HEK293 (cell line): Measurements from ENCODE around the gene STMP1.

Experiments
- EGR2 ChIP-seq: fragments of 450-650 bp; formaldehyde crosslinking; IDR thresholded peaks from 2 replicates; pipeline ENCODE4 v1.5.1; 2016; ENCODE audit warnings: low read depth, missing biosample characterization, missing genetic modification characterization
- GLIS1 ChIP-seq: fragments of 450-650 bp; formaldehyde crosslinking; IDR thresholded peaks from 2 replicates; pipeline ENCODE4 v1.5.1; 2016; ENCODE audit warnings: missing biosample characterization, missing genetic modification characterization
- HOXA7 ChIP-seq: sonication (generic); formaldehyde crosslinking; IDR thresholded peaks from 2 replicates; pipeline ENCODE4 v1.8.1; 2022; ENCODE audit warnings: missing genetic modification reagents, borderline replicate concordance
- KLF16 ChIP-seq: fragments of 450-650 bp; formaldehyde crosslinking; IDR thresholded peaks from 2 replicates; pipeline ENCODE4 v1.5.1; 2017; ENCODE audit warnings: missing biosample characterization, missing genetic modification characterization
- SP2 ChIP-seq: fragments of 450-650 bp; formaldehyde crosslinking; IDR thresholded peaks from 2 replicates; pipeline ENCODE4 v1.5.1; 2016; ENCODE audit warnings: missing biosample characterization, missing genetic modification characterization
- SP3 ChIP-seq: fragments of 450-650 bp; formaldehyde crosslinking; IDR thresholded peaks from 2 replicates; pipeline ENCODE4 v1.5.1; 2016; ENCODE audit warnings: missing biosample characterization, missing genetic modification characterization
- WT1 ChIP-seq: fragments of 450-650 bp; formaldehyde crosslinking; IDR thresholded peaks from 2 replicates; pipeline ENCODE4 v1.5.1; 2016; ENCODE audit warnings: missing biosample characterization, missing genetic modification characterization
- ZBTB20 ChIP-seq: fragments of 450-650 bp; formaldehyde crosslinking; IDR thresholded peaks from 2 replicates; pipeline ENCODE4 v1.5.1; 2016; ENCODE audit warnings: missing biosample characterization, missing genetic modification characterization
- ZFP37 ChIP-seq: fragments of 450-650 bp; formaldehyde crosslinking; IDR thresholded peaks from 2 replicates; pipeline ENCODE4 v1.5.1; 2016; ENCODE audit warnings: missing biosample characterization, missing genetic modification characterization
- ZNF114 ChIP-seq: fragments of 450-650 bp; formaldehyde crosslinking; IDR thresholded peaks from 2 replicates; pipeline ENCODE4 v1.5.0; 2017; ENCODE audit warnings: missing biosample characterization, missing genetic modification characterization
- ZNF121 ChIP-seq: fragments of 450-650 bp; formaldehyde crosslinking; IDR thresholded peaks from 2 replicates; pipeline ENCODE4 v1.5.1; 2016; ENCODE audit warnings: missing biosample characterization, missing genetic modification characterization
- ZNF175 ChIP-seq: fragments of 450-650 bp; formaldehyde crosslinking; IDR thresholded peaks from 2 replicates; pipeline ENCODE4 v1.5.1; 2016; ENCODE audit warnings: missing biosample characterization, missing genetic modification characterization
- ZNF184 ChIP-seq: fragments of 450-650 bp; IDR thresholded peaks from 2 replicates; pipeline ENCODE4 v1.5.1; 2018; ENCODE audit warnings: missing biosample characterization, mild to moderate bottlenecking, missing genetic modification characterization
- ZNF24 ChIP-seq: fragments of 450-650 bp; formaldehyde crosslinking; IDR thresholded peaks from 2 replicates; pipeline ENCODE4 v1.5.1; 2016; ENCODE audit warnings: missing biosample characterization, missing genetic modification characterization
- ZNF292 ChIP-seq: fragments of 450-650 bp; formaldehyde crosslinking; IDR thresholded peaks from 2 replicates; pipeline ENCODE4 v1.5.1; 2016; ENCODE audit warnings: low read depth, missing biosample characterization, missing genetic modification characterization, borderline replicate concordance
- ZNF311 ChIP-seq: fragments of 450-650 bp; formaldehyde crosslinking; IDR thresholded peaks from 2 replicates; pipeline ENCODE4 v1.5.1; 2017; ENCODE audit warnings: missing biosample characterization, missing genetic modification characterization, borderline replicate concordance
- ZNF335 ChIP-seq: fragments of 450-650 bp; formaldehyde crosslinking; conservative IDR thresholded peaks from 2 replicates; pipeline ENCODE4 v1.5.1; 2016; ENCODE audit warnings: missing biosample characterization, missing genetic modification characterization
- ZNF341 ChIP-seq: fragments of 450-650 bp; formaldehyde crosslinking; IDR thresholded peaks from 2 replicates; pipeline ENCODE4; 2016; ENCODE audit warnings: low read depth, missing biosample characterization, missing genetic modification characterization
- ZNF391 ChIP-seq: fragments of 450-650 bp; formaldehyde crosslinking; IDR thresholded peaks from 2 replicates; pipeline ENCODE4 v1.5.1; 2016; ENCODE audit warnings: low read depth, missing biosample characterization, missing genetic modification characterization, borderline replicate concordance
- ZNF423 ChIP-seq: fragments of 450-650 bp; formaldehyde crosslinking; IDR thresholded peaks from 2 replicates; pipeline ENCODE4 v1.5.1; 2016; ENCODE audit warnings: missing biosample characterization, missing genetic modification characterization
- ZNF510 ChIP-seq: fragments of 450-650 bp; formaldehyde crosslinking; IDR thresholded peaks from 2 replicates; pipeline ENCODE4 v1.5.1; 2018; ENCODE audit warnings: mild to moderate bottlenecking, missing genetic modification characterization, missing biosample characterization; ENCODE audit not compliant: insufficient replicate concordance
- ZNF521 ChIP-seq: fragments of 450-650 bp; formaldehyde crosslinking; IDR thresholded peaks from 2 replicates; pipeline ENCODE4 v1.5.1; 2017; ENCODE audit warnings: missing biosample characterization, mild to moderate bottlenecking, missing genetic modification characterization
- ZNF555 ChIP-seq: fragments of 450-650 bp; formaldehyde crosslinking; conservative IDR thresholded peaks from 2 replicates; pipeline ENCODE4 v1.5.1; 2017; ENCODE audit warnings: missing biosample characterization, mild to moderate bottlenecking, missing genetic modification characterization, inconsistent platforms
- ZNF610 ChIP-seq: fragments of 450-650 bp; formaldehyde crosslinking; IDR thresholded peaks from 2 replicates; pipeline ENCODE4 v1.5.1; 2016; ENCODE audit warnings: missing biosample characterization, missing genetic modification characterization, borderline replicate concordance
- ZNF623 ChIP-seq: fragments of 450-650 bp; formaldehyde crosslinking; IDR thresholded peaks from 2 replicates; pipeline ENCODE4 v1.5.1; 2016; ENCODE audit warnings: missing biosample characterization, missing genetic modification characterization
- ZNF677 ChIP-seq: fragments of 450-650 bp; IDR thresholded peaks from 2 replicates; pipeline ENCODE4 v1.5.0; 2018; ENCODE audit warnings: missing biosample characterization, mild to moderate bottlenecking, missing genetic modification characterization, moderate library complexity
- ZNF707 ChIP-seq: fragments of 450-650 bp; formaldehyde crosslinking; IDR thresholded peaks from 2 replicates; pipeline ENCODE4 v1.5.1; 2016; ENCODE audit warnings: missing biosample characterization, missing genetic modification characterization
- ZNF768 ChIP-seq: fragments of 450-650 bp; formaldehyde crosslinking; IDR thresholded peaks from 2 replicates; pipeline ENCODE4 v1.5.1; 2018; ENCODE audit warnings: missing biosample characterization, mild to moderate bottlenecking, missing genetic modification characterization
- ZNF777 ChIP-seq: fragments of 450-650 bp; formaldehyde crosslinking; IDR thresholded peaks from 2 replicates; pipeline ENCODE4 v1.5.1; 2017; ENCODE audit warnings: missing biosample characterization, missing genetic modification characterization, borderline replicate concordance
- TF ChIP-seq, protein P1 (sequence below): fragments of 450-650 bp; formaldehyde crosslinking; IDR thresholded peaks from 2 replicates; pipeline ENCODE4 v1.5.1; 2016; ENCODE audit warnings: missing biosample characterization, missing genetic modification characterization
- TF ChIP-seq, protein P2 (sequence below): fragments of 450-650 bp; IDR thresholded peaks from 2 replicates; pipeline ENCODE4 v1.5.1; 2018; ENCODE audit warnings: missing biosample characterization, mild to moderate bottlenecking, missing genetic modification characterization
- TF ChIP-seq, protein P3 (sequence below): fragments of 450-650 bp; formaldehyde crosslinking; IDR thresholded peaks from 2 replicates; pipeline ENCODE4 v1.5.1; 2017; ENCODE audit warnings: missing biosample characterization, missing genetic modification characterization
- TF ChIP-seq, protein P4 (sequence below): fragments of 450-650 bp; formaldehyde crosslinking; conservative IDR thresholded peaks from 2 replicates; pipeline ENCODE4 v1.5.1; 2016; ENCODE audit warnings: low read depth, missing biosample characterization, missing genetic modification characterization

Gene STMP1

DNA sequence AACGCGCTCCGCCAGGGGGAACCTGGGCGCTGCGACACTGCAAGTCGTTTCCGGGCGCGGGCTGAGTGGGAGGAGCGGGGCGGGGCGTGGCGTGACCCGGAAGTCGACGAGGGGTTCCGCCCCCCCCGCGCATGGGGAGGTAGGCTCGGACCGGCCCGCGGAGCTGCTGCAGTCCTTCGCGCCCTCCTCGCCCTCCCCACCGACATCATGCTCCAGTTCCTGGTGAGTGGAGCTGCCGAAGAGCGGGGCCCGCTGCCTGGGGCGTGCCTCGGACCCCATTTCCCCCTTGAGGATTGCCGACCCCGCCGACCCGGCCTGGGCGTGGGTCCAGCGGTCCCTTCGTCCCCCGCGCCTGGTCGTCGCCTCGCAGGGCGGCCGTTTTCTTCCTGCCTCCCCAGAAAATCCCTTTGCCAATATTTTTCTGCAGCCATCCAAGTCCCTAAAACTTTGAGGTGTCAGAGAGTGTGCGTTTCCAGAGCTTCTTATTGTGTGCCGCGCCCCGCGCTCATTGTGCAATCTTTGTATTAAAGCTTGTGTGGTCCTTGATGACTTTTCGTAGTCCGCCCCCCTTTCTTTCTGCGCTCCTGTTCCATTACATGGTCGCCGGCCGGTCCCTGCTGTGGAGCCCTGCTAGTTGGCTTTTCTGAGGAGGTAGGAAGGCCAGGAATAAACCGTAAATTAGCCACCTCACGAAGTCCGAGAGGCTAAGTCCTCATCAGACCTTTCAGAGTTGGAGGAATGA, at the start of gene STMP1 (continued):
- TF ChIP-seq, protein P1, sequence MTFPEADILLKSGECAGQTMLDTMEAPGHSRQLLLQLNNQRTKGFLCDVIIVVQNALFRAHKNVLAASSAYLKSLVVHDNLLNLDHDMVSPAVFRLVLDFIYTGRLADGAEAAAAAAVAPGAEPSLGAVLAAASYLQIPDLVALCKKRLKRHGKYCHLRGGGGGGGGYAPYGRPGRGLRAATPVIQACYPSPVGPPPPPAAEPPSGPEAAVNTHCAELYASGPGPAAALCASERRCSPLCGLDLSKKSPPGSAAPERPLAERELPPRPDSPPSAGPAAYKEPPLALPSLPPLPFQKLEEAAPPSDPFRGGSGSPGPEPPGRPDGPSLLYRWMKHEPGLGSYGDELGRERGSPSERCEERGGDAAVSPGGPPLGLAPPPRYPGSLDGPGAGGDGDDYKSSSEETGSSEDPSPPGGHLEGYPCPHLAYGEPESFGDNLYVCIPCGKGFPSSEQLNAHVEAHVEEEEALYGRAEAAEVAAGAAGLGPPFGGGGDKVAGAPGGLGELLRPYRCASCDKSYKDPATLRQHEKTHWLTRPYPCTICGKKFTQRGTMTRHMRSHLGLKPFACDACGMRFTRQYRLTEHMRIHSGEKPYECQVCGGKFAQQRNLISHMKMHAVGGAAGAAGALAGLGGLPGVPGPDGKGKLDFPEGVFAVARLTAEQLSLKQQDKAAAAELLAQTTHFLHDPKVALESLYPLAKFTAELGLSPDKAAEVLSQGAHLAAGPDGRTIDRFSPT (tag by site-specific recombination), result peak; percentile 35; the same call in 1 of the 2 replicates
- peak; percentile 33; the same call in 1 of the 2 replicates for TF ChIP-seq ZNF423 (tag by site-specific recombination)
- TF ChIP-seq ZNF510, result no peak
- peak; percentile 94 for TF ChIP-seq ZNF335 (tag by site-specific recombination)
- TF ChIP-seq ZNF623 (tag by site-specific recombination), result no peak
- TF ChIP-seq ZNF610 (tag by site-specific recombination), result peak; percentile 77; the same call in 1 of the 2 replicates
- TF ChIP-seq ZNF521, result no peak
- peak; percentile 55; the same call in 1 of the 2 replicates for TF ChIP-seq ZNF121 (tag by site-specific recombination)
- no peak for TF ChIP-seq ZNF311 (tag by site-specific recombination)
- TF ChIP-seq HOXA7, result no peak
- TF ChIP-seq, protein P2, sequence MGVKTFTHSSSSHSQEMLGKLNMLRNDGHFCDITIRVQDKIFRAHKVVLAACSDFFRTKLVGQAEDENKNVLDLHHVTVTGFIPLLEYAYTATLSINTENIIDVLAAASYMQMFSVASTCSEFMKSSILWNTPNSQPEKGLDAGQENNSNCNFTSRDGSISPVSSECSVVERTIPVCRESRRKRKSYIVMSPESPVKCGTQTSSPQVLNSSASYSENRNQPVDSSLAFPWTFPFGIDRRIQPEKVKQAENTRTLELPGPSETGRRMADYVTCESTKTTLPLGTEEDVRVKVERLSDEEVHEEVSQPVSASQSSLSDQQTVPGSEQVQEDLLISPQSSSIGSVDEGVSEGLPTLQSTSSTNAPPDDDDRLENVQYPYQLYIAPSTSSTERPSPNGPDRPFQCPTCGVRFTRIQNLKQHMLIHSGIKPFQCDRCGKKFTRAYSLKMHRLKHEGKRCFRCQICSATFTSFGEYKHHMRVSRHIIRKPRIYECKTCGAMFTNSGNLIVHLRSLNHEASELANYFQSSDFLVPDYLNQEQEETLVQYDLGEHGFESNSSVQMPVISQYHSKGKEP (tag by site-specific recombination), result peak; percentile 40; the same call in 1 of the 2 replicates
- TF ChIP-seq, protein P3, sequence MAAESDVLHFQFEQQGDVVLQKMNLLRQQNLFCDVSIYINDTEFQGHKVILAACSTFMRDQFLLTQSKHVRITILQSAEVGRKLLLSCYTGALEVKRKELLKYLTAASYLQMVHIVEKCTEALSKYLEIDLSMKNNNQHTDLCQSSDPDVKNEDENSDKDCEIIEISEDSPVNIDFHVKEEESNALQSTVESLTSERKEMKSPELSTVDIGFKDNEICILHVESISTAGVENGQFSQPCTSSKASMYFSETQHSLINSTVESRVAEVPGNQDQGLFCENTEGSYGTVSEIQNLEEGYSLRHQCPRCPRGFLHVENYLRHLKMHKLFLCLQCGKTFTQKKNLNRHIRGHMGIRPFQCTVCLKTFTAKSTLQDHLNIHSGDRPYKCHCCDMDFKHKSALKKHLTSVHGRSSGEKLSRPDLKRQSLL (tag by site-specific recombination), result no peak; the same call in none of the 2 replicates
- TF ChIP-seq ZNF341 (tag by site-specific recombination), result peak; percentile 63
- peak; percentile 83 for TF ChIP-seq GLIS1 (tag by site-specific recombination)
- peak; percentile 51; the same call in 1 of the 2 replicates for TF ChIP-seq ZBTB20
- 0 out of 2 replicates have a peak, but pooled peaks have one; percentile 30 for TF ChIP-seq ZNF391 (tag by site-specific recombination)
- TF ChIP-seq WT1 (tag by site-specific recombination), result peak; percentile 38; the same call in 1 of the 2 replicates
- no peak for TF ChIP-seq ZNF677 (tag by site-specific recombination)
- TF ChIP-seq ZNF175 (tag by site-specific recombination), result no peak
- no peak for TF ChIP-seq ZNF777
- TF ChIP-seq ZNF114 (tag by site-specific recombination), result no peak
- TF ChIP-seq ZNF555 (tag by site-specific recombination), result no peak
- TF ChIP-seq KLF16 (tag by site-specific recombination), result peak; percentile 96
- peak; percentile 97 for TF ChIP-seq SP3 (tag by site-specific recombination)
- TF ChIP-seq, protein P4, sequence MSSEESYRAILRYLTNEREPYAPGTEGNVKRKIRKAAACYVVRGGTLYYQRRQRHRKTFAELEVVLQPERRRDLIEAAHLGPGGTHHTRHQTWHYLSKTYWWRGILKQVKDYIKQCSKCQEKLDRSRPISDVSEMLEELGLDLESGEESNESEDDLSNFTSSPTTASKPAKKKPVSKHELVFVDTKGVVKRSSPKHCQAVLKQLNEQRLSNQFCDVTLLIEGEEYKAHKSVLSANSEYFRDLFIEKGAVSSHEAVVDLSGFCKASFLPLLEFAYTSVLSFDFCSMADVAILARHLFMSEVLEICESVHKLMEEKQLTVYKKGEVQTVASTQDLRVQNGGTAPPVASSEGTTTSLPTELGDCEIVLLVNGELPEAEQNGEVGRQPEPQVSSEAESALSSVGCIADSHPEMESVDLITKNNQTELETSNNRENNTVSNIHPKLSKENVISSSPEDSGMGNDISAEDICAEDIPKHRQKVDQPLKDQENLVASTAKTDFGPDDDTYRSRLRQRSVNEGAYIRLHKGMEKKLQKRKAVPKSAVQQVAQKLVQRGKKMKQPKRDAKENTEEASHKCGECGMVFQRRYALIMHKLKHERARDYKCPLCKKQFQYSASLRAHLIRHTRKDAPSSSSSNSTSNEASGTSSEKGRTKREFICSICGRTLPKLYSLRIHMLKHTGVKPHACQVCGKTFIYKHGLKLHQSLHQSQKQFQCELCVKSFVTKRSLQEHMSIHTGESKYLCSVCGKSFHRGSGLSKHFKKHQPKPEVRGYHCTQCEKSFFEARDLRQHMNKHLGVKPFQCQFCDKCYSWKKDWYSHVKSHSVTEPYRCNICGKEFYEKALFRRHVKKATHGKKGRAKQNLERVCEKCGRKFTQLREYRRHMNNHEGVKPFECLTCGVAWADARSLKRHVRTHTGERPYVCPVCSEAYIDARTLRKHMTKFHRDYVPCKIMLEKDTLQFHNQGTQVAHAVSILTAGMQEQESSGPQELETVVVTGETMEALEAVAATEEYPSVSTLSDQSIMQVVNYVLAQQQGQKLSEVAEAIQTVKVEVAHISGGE, result peak; percentile 98
- no peak for TF ChIP-seq ZNF707 (tag by site-specific recombination)
- no peak for TF ChIP-seq ZNF292 (tag by site-specific recombination)
- peak; percentile 84 for TF ChIP-seq EGR2 (tag by site-specific recombination)
- TF ChIP-seq ZFP37, result peak; percentile 92; the same call in 1 of the 2 replicates
- no peak for TF ChIP-seq ZNF768 (tag by site-specific recombination)
- TF ChIP-seq ZNF24 (tag by site-specific recombination), result 0 out of 2 replicates have a peak, but pooled peaks have one; percentile 23
- TF ChIP-seq SP2, result peak; percentile 94
- no peak for TF ChIP-seq ZNF184
